ENCODE measurements around the gene PDK3. TPM values are rescaled to one million over a fixed set of nuclear protein-coding genes. Genes with fewer than 3 reads are reported as not detected.

Gene PDK3
- polyA plus RNA-seq, 1 experiment = 2.9 TPM

GRCh38 chrX:24425806-24426205 lies 39.3 kb upstream of the PDK3 start:
- Histone ChIP-seq H3K27ac (ENCODE audit: low read depth, low read length) (no peak overlapping the region), H3K9me3 (ENCODE audit: control insufficient read depth, insufficient read depth, low read length) (no peaks in the 10 kb centered on the region), H3K27me3 (ENCODE audit: control insufficient read depth, insufficient read depth, low read length) (no peaks in the 10 kb centered on the region), H3K4me3 (ENCODE audit: low read depth, low read length) (no peak overlapping the region)
- POLR2A ChIA-PET = no interaction called here
- CTCF ChIA-PET = no interaction called here
- DNase-seq (ENCODE audit: low read depth, low spot score) = no peak
- TF ChIP-seq CTCF (IDR thresholded peaks at IDR 0.05; ENCODE audit: low read depth, low read length) = no peak

GRCh38 chrX:24426340-24426913 lies 38.7 kb upstream of the PDK3 start:
- no peak for TF ChIP-seq CTCF (IDR thresholded peaks at IDR 0.05; ENCODE audit: low read depth, low read length)
- Histone ChIP-seq H3K9me3 (ENCODE audit: control insufficient read depth, insufficient read depth, low read length) (no peaks in the 10 kb centered on the region), H3K27me3 (ENCODE audit: control insufficient read depth, insufficient read depth, low read length) (no peaks in the 10 kb centered on the region), H3K27ac (ENCODE audit: low read depth, low read length) (no peak overlapping the region), H3K4me3 (ENCODE audit: low read depth, low read length) (no peak overlapping the region)
- ChIA-PET CTCF (no interaction called here), POLR2A (no interaction called here)
- no peak for DNase-seq (ENCODE audit: low read depth, low spot score)

GRCh38 chrX:24426921-24427746 lies 38.0 kb upstream of the PDK3 start:
- ChIA-PET CTCF (no interaction called here), POLR2A (no interaction called here)
- no peak overlapping the region for H3K27ac ChIP-seq (ENCODE audit: low read depth, low read length)
- H3K4me3 ChIP-seq (ENCODE audit: low read depth, low read length) = no peak overlapping the region
- H3K9me3 ChIP-seq (ENCODE audit: control insufficient read depth, insufficient read depth, low read length) = no peaks in the 10 kb centered on the region
- H3K27me3 ChIP-seq (ENCODE audit: control insufficient read depth, insufficient read depth, low read length) = no peaks in the 10 kb centered on the region
- TF ChIP-seq CTCF (IDR thresholded peaks at IDR 0.05; ENCODE audit: low read depth, low read length) = no peak
- DNase-seq (ENCODE audit: low read depth, low spot score) = no peak

GRCh38 chrX:24427747-24428019 lies 37.4 kb upstream of the PDK3 start:
- no peak for TF ChIP-seq CTCF (IDR thresholded peaks at IDR 0.05; ENCODE audit: low read depth, low read length)
- H3K4me3 ChIP-seq (ENCODE audit: low read depth, low read length) = no peak overlapping the region
- H3K9me3 ChIP-seq (ENCODE audit: control insufficient read depth, insufficient read depth, low read length) = no peaks in the 10 kb centered on the region
- no peak overlapping the region for H3K27ac ChIP-seq (ENCODE audit: low read depth, low read length)
- no peak for DNase-seq (ENCODE audit: low read depth, low spot score)
- ChIA-PET CTCF (no interaction called here), POLR2A (no interaction called here)
- H3K27me3 ChIP-seq (ENCODE audit: control insufficient read depth, insufficient read depth, low read length) = no peaks in the 10 kb centered on the region

- Histone ChIP-seq H3K9me3 (ENCODE audit: control insufficient read depth, insufficient read depth, low read length) (no peaks in the 10 kb centered on the region), H3K27ac (ENCODE audit: low read depth, low read length) (no peak overlapping the region), H3K4me3 (ENCODE audit: low read depth, low read length) (no peak overlapping the region), H3K27me3 (ENCODE audit: control insufficient read depth, insufficient read depth, low read length) (no peaks in the 10 kb centered on the region)
- no peak for TF ChIP-seq CTCF (IDR thresholded peaks at IDR 0.05; ENCODE audit: low read depth, low read length)
- ChIA-PET CTCF (no interaction called here), POLR2A (no interaction called here)
- DNase-seq (ENCODE audit: low read depth, low spot score) = no peak
Measured at GRCh38 chrX:24428516-24428915, 36.6 kb upstream of the PDK3 start.
